ENCODE measurements around the gene ADAM12.

The ADAM12 gene, protein sequence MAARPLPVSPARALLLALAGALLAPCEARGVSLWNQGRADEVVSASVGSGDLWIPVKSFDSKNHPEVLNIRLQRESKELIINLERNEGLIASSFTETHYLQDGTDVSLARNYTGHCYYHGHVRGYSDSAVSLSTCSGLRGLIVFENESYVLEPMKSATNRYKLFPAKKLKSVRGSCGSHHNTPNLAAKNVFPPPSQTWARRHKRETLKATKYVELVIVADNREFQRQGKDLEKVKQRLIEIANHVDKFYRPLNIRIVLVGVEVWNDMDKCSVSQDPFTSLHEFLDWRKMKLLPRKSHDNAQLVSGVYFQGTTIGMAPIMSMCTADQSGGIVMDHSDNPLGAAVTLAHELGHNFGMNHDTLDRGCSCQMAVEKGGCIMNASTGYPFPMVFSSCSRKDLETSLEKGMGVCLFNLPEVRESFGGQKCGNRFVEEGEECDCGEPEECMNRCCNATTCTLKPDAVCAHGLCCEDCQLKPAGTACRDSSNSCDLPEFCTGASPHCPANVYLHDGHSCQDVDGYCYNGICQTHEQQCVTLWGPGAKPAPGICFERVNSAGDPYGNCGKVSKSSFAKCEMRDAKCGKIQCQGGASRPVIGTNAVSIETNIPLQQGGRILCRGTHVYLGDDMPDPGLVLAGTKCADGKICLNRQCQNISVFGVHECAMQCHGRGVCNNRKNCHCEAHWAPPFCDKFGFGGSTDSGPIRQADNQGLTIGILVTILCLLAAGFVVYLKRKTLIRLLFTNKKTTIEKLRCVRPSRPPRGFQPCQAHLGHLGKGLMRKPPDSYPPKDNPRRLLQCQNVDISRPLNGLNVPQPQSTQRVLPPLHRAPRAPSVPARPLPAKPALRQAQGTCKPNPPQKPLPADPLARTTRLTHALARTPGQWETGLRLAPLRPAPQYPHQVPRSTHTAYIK

DNA sequence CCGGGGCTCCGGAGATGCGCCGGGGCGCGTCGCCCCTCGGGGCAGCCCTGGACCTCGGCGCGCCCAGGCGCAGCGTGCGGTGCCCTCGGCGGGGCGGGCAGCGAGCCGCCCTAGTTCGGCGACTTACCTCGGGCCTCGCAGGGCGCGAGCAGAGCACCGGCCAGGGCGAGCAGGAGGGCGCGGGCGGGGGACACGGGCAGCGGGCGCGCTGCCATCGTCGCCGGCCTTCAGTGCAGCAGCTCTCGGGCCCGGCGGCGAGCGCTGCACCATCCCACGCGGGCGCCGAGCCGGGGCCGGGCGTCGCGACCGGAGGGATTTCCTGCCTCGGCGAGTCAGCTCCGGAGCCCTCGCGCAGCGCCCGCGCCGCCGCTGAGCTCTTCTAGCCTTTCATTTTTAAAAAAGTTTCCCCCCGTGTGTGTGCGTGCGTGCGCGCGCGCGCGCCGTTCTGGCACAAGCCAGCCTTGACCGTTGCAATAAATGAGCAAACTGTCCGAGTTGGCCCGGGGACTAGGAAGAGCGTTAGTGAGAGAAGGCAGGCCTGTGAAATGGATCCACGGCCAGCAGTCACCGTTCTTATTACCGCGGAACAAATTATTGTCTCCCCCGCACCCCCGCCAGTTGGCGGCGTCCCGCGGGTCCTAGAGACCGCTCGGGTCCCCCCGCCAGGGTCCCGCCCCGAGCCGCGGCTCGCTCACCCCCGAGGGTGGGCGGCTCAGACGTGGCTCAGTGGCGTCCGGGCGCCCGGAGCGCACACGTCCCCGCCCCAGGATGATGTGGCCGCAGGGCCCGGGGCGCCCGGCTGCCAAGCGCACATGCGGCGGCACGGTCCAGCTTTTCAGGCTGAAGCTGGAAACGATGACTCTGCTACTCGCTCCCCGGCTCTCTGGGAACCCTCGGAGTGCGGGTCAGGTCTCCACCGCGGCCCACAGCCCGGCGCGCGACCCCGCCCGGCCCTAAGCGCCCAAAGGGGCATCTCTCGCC, at the start of gene ADAM12:
Gene ADAM12, minus strand, starts transcription at position 547 of the 981 bp plus-strand sequence. Its CDS starts 332 bp downstream, at position 215.
- DNase-seq: peak; percentile 4

DNA sequence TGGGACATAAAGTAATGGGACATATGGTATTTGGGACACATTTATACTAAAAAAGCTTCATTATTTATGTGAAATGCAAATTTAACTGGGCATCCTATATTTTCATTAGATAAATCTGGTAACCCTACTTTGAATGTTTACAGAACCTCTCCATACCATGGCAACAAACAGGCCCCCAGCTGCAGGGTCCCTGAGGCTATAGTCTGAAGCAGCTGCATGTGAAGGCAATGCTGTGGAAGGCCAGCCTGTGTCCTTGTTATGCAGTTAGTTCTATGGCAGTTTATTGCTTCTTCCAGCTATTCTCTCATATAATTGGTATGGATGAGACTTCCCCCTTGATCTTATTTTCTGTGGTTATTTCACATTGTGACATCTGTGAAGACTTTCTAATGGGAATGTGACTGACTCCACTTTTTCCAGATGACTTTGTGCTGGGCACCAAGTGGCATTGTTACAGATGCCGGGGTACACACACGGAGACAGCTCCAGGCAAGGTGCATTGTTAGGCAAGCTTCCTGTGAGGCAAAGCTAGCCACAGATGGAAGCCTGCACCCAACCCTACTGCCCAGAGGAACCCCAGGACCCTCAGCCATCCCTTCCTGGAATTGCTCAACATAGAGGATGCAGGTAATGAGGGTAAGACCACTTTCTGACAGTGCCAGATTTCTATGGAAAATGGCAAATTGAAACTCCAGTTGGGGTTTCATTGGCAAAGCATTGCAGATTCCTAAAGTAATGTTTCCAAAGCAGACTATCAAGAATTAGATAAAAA, 49.5 kb upstream of the ADAM12 start:
- no peak for DNase-seq

DNA sequence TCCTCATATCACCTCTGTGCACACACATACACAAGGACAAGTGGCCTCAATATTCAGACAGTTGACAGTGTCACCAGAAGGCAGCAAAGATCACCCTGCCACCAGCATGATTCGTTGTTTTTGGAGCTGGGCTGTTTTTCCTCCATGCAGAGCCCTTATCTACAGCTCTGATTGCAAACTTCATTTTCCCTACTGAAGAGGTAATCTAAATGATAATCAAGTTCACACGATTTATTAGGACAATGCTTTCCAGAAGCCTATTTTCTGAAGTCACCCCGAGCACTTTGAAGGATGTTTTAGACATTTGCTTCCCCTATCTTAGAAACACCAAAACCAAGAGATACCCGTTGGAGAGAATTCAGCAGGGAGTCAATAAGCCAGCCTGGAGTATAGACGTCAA, 46.0 kb upstream of the ADAM12 start:
- DNase-seq: no peak

DNA sequence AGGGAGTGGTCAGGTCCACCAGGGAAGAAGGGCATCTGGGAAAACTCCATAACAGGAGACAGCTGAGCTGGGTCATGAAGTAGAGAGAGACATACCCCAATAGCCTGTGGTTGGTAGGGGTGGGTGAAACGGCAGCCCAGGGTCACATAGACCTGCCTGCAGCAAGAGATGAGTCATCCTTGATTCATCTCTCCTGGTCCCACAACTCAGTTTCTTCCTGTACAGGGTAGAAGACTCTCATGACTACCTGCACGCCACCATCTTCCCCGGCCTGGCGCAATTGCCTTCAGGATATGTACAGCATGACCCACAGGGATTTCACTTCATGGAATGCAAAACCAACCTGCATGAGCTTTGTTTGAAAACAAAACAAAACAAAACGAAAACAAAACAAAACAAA, 45.1 kb upstream of the ADAM12 start:
- DNase-seq: peak; percentile 11

DNA sequence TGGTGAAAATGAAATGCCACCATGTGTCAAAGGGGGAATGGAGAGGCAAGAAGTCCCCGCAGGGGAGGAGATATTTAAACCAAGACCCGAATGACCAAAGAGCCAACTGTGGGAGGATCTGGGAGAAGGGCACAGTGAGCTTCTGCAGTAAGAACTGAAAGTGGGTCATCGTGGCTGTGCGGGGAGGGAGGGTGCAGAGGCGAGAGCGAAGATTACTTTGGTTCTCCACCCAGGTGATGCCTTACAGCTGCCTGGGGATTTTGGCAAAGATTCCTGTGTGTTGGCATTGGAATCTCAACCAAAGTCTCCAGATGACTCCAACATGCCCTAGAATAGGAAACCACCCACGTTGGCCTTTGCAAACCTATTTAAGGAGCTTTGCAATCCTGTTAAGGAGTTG, 44.2 kb upstream of the ADAM12 start:
- no peak for DNase-seq

DNA sequence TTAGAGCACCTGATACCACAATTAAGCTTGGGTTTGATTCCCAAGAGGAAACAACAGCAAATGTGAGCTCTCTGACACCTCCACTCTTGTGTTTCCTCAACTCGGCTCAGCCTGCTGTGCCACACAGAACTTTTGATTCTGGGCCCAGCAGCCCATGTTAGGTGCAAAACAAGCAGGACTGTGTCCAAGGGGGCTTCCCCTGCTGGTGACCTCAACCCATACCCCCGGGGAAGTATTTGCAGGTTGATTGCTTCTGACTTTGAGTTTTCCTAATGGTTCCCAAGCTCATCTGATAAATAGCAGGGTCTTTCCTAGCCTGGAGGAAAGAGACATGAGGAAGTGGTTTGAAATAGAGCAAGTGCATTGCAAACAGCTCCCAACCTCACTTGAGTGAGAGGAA, 43.5 kb upstream of the ADAM12 start:
- DNase-seq: no peak

DNA sequence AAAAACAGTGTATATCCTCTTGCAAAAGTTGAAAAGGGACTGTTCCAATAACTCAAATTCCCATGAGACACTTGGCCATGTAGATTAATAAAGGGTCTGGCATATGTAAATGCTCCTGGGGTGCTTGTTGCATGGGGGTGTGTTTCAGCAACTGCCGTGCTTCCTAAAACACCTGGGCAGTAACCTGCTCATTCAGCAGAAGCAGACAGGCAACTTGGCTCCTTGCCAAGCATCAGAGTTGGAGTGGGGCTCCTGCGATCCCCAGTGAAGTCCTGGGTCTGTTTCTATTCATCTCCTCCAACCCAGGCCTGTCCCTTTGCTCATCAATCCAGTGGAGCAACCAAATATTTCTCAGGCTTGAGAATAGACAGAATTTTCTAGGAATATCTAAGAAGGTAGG, 42.2 kb upstream of the ADAM12 start:
- DNase-seq: no peak

DNA sequence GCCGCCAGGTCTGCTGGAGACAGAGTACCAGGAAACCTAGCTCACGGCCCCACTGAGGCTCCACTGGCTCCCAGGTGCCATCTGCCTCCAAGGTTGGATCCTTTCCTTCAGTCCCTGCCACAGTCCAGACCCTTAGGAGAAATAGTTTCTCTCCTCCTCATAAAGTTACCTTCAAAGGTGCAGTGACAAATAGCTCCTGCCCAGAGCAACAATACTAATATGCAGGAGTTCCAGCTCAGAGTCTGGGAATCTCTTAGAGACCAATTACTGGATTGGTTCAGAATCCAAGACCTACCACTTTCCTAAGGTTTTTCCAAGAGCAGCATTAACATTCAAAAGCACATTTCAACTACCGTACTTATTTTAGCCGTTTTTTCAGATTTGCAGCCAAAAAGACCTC, 41.0 kb upstream of the ADAM12 start:
- no peak for DNase-seq

DNA sequence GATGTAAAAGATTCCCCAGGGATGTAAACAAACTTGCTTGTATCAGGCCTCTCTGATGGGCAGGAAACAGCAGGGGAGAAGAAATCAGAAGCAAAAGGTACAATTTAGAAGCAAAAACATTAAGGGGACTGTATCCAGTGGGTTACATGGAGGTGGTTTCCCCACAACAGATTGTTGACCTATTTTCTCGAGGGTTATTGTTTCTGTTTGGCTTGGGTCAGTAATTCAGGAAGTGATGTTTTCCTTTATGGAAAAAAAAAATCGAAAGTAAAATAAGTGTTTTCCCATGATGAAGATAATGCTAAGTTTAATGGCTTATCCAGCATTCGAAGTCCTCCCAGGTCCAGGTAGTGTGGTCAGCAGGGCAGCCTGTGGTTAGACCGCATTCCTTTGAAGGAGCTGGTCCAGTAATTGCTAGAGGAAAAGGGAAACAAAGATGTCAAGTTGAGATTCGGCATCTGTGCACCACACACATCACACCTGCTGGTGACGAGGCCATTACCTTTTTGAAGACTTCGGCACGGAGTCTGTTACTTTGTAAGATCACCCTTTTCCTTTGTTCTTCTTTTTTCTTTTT, 37.3 kb upstream of the ADAM12 start:
- no peak for DNase-seq

DNA sequence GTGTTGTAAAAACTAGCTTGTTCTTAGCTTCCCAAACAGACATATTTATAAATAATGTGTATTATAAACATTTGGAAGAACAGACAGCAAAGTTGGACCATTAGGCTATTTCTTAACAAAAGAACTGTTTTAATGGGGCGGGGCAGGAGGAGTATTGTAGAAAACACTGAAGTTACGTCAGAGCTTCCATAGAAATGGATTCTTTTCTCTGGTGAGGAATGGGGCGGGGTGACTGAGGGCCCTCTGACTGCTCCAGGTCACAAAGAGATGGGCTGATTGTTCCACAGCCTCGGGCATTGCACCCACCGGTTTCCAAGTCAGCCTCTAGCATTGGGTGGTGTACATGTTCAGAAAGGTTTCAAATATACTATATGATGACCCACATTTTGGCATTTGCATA, 36.8 kb upstream of the ADAM12 start:
- DNase-seq: no peak

DNA sequence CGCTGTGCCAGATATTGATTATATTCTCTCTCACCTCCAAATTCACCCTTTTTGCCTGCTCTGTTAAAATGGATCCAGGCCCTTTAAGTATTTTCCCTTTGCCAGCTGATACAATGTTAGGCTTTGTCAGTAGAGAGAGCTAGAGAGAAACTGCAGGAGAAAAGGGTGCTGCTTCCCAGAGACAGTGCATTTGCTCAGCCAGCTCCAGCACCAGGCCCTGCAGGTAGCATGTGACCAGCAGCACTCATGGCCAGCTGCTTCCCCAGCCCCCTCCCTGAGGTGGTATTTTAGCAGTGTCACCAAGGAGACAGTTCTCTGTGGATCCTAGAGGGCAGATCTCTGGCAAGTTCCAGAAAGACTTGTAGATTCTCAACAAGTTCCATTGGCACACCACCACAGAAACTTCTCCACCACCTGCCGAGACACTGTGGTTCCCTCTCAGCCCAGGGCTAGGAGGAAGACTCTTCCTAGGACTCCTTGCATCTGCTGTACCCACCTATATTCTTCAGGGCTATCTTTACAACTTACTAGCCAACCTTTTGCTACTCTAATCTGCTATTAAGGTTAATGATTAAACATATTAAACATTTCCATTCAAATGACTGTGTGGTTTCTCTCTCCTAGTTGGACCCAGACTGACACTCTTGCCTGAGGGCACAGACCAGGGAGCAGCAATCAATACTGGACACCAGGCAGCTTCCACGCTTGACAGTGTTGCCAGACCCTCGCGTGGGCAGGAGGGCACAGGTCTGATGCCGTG, 35.6 kb upstream of the ADAM12 start:
- no peak for DNase-seq

DNA sequence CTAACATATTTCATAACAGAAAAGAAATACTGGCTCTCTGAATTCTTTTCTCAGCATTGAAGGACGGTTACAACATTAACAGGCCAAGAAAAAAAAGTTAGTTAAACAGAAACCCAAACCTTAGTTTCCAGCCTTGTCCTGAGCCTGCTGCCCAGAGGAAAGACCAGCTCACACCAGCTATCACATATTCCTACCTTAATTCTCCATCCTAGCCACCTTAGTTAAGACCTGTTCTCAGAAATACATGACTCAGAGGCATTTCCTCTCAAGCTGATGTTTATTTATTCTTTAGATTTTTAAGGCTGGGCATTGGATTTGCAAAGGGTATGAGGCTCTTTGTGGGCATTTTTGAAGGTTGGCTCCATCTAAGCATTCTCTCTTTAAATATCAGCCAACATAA, 34.3 kb upstream of the ADAM12 start:
- no peak for DNase-seq

DNA sequence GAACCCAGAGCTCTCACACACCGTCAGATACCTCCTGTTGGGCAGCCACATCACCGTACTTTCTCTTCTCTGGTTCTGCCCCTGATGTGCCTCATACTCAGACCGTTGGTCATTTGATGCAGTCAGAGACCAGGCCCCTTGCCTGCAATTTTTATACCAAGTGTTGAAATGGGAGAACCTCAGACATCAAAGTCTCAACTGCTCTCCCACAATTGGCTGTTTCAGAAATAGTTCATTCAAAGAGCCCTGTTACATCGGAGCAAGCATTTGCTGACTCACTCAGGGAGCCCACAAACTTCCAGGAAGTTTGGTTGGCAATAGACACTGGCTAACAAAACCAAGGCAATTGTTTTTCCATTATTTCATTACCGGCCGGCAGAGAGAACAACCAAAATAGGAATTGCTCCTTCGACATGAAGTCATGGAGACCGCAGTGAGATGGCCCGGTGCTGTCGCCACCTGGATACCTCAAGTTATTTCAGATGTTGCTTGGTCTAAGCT, 33.5 kb upstream of the ADAM12 start:
- no peak for DNase-seq

DNA sequence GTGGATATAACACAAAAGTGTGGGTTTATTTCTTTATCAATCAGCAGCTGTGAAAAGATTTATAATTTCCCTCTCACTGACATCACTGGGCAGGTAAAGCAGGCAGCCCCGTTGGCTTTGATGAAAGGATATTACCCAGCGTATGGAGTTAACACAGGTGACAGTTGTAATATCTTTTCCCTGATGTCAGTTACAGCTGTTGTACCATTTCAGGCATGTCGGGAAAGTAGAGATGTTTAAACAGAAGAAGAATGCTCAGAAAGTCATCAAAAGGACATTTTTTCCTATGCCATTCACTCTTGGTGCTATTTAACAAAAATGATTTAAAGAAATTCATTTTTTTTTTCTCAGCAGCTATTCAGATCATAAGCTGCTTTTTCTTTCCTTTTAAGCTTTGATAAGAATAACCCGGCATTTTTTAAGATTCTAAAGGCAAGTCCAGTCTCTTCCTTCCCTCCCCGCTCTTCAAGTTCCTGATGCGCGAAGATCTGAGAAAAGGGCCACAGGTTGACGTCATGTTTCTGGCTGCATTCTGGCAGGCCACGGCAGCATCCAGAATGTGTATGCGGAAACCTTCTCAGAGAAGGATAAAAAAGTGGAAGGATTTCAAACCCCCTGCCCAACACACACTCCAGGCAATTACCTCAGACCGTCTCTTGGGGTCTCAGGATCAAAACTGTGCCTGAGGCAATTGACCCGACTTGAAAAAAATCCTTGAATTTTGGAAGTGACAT, 32.5 kb upstream of the ADAM12 start:
- no peak for DNase-seq

DNA sequence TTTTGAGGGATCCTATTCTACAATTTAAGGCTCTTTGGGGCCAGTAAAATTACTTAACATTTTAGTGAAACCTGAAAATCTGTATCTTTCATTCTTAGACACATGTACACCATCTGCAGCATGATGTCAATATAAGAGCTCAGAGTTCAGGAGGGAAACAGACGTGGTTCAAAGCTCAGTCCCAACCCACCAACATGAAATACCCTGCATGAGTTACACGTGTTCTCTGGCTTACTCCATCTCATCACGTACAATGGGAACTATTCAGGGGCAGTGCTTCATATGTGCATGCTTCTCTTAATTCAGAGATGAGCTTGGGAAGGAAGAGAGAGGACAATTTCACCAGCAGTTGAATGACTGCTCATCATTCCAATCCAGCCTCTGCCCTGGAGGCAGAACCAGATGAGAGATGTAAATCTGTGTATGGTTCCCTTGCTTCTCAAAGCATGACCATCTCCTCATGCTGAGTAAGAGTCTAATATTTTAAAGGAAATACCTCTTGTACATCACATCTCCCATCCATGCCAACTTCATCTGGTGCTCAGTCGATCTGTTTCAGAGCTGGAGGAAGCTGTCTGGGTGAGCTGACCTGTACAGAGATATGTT, 29.0 kb upstream of the ADAM12 start:
- no peak for DNase-seq

DNA sequence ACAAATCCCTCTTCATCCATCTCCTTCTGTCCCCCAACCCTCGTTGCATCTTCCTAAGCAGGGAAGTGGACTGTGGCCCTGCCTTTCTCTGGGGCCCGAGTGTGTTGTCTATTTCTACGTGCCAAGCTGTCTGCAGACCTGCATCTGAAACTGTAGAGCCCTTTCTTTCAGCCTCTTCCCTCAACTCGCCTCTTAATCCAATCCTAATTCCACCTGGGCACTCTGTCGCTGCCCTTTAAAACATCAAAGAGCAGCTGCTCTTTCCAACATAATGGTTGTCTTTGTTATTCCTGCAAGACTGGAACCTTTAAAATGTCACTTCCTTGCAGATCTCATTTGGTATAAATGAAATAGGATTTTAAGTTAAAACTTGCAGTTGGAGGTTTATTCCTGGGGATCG, 21.5 kb upstream of the ADAM12 start:
- DNase-seq: no peak

DNA sequence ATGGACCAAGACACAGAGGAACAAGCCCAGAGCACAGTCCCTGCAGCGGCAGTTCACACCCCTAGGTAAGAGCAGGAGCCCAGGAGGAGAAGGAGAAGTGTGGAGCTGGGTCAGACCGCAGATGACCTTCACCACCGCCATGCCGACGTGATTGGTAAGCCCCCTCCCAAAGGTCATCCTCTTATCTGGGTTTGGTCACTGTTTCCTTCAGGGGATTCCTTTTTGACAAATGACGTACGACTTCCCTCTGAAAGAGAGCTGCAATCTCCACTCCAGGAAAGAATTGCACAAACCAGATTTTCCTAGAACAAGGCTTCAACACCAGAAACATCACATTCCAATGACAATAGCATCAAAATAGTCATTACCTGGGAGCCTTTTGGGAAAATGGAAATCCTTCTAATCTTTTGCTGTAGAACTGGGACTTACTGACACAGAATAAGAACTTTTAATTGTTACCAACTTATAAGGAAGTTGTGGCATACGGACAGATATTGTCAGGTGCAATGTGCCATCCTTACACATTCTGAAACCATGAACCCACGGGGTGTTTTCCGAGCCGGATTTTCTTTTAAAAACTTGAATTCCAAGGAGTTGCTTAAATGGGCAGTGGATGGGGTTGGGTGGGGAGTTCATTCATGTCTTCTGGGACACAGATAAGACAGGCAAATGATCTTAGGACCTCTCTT, 20.8 kb upstream of the ADAM12 start:
- DNase-seq: no peak

DNA sequence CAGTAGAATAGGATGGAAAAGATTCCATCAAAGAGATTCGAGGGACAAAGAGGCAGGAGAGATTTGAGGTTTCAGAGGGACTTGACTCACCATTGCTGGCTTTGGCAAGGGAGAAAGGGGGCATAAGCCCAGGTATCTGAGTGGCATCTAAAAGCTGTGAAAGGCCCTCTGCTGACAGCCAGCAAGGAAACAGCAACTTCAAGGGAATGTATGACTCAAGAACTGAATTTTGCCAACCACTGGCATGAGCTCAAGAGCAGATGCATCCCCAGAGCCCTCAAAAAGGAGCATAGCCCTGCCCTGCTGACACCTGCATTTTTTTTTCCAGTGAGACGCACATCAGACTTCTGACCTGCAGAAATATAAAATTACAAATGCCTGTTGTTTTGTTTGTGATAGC, 19.6 kb upstream of the ADAM12 start:
- no peak for DNase-seq

DNA sequence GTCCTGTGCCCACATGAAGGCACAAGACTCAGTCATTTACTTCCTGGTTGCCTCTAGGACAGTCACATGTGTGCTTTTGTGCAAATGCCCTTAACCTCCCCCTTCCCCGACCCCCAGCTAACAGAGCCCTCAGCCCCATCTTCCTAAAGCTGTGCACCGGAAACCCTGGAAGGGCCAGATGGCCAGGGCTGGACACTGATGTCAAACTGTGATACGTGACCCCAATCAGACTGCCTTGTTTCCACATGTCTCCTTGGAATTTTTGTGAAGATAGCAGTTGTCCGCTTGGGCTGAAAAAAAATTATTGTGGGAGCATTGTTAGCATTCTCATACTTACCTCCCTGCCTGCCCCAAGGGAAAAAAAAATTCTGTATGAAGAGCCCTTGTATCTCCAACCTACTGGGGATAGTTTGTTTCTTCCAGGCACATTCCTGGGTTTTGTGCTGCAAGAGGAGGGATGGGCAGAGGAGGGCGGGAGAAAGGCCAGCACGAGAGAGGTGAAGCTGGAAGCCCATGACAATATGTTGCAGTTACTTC, 17.0 kb upstream of the ADAM12 start:
- DNase-seq: no peak
